Measurements from ENCODE around the gene LIMK1. TPM values are rescaled to one million over a fixed set of nuclear protein-coding genes. Genes with fewer than 3 reads are reported as not detected.

The LIMK1 gene
- total RNA-seq, 1 experiment from 2014 or later = 63.8 TPM

DNA sequence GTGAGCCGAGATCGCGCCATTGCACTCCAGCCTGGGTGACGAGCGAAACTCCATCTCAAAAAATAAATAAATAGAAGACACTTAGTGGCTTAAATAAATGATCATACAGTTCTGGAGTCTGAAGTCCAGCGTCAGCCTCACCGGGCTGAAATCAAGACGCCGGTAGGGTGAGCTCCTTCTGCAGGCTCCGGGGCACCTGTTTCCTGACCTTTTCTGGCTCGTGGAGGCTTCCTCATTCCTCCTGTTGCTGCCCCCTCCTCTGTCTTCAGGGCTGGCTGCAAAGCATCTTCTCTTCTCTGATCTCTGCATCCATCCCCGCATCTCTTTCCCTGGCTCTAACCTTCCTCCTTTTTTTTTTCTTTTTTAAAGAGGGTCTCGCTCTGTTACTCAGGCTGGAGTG lies 32.8 kb downstream of the LIMK1 start:
- Histone ChIP-seq H3K4me2 (ENCODE audit: insufficient read depth, insufficient read length, low read length) (no peak overlapping the region), H3K56ac (ENCODE audit: insufficient read length, low read depth, low read length) (no peak overlapping the region)
- TF ChIP-seq, protein P1, sequence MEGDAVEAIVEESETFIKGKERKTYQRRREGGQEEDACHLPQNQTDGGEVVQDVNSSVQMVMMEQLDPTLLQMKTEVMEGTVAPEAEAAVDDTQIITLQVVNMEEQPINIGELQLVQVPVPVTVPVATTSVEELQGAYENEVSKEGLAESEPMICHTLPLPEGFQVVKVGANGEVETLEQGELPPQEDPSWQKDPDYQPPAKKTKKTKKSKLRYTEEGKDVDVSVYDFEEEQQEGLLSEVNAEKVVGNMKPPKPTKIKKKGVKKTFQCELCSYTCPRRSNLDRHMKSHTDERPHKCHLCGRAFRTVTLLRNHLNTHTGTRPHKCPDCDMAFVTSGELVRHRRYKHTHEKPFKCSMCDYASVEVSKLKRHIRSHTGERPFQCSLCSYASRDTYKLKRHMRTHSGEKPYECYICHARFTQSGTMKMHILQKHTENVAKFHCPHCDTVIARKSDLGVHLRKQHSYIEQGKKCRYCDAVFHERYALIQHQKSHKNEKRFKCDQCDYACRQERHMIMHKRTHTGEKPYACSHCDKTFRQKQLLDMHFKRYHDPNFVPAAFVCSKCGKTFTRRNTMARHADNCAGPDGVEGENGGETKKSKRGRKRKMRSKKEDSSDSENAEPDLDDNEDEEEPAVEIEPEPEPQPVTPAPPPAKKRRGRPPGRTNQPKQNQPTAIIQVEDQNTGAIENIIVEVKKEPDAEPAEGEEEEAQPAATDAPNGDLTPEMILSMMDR (conservative IDR thresholded peaks at IDR 0.05) = no peak

More for the DNA sequence above, 32.8 kb downstream of the LIMK1 start:
- no peak overlapping the region for H3K4ac ChIP-seq (ENCODE audit: low read depth, low read length)
- no peak for DNase-seq
- Mint-ChIP-seq H3K27ac (no peak overlapping the region; a peak in 1 of 7 replicates), H3K4me3 (no peak overlapping the region), H3K9me3 (peaks cover 0 to 4% of the 10 kb centered on the region in 2 experiments; a peak in 1 of 5 replicates), H3K4me1 (peaks cover 3 to 7% of the 10 kb centered on the region in 2 experiments), H3K27me3 (ENCODE audit: low read depth) (no peaks in the 10 kb centered on the region), H3K36me3 (ENCODE audit: insufficient read depth in 1 of 3, low read depth in 3 of 3) (peaks cover 30 to 64% (median 45%) of the 10 kb centered on the region in 3 experiments; a peak in 6 of 7 replicates)
- H3K23ac ChIP-seq (ENCODE audit: insufficient read length, low read depth, low read length) = no peak overlapping the region
- no peak overlapping the region for H2AK5ac ChIP-seq (ENCODE audit: insufficient read length, low read length)
- no peak overlapping the region for H3K27ac ChIP-seq (ENCODE audit: insufficient read length, low read depth, low read length)
- H3K18ac ChIP-seq (ENCODE audit: insufficient read length, low read depth, low read length) = no peak overlapping the region
- no peak overlapping the region for H2BK120ac ChIP-seq (ENCODE audit: low read depth, low read length, poor library complexity, severe bottlenecking)
- no peak overlapping the region for H2BK12ac ChIP-seq (ENCODE audit: insufficient read length, low read depth, low read length)
- H4K5ac ChIP-seq (ENCODE audit: insufficient read length, low read depth, low read length) = no peak overlapping the region
- no peak overlapping the region for H2BK5ac ChIP-seq (ENCODE audit: insufficient read length, low read length)
- H3T11ph ChIP-seq (ENCODE audit: low read length) = no peak overlapping the region
- H3K27me3 ChIP-seq (ENCODE audit: insufficient read depth, low read length) = no peaks in the 10 kb centered on the region
- no peaks in the 10 kb centered on the region for H3K9me3 ChIP-seq (ENCODE audit: control insufficient read depth, low read depth, low read length)
- H3K14ac ChIP-seq (ENCODE audit: insufficient read depth, low read length) = no peak overlapping the region
- no peak overlapping the region for H2AFZ ChIP-seq (ENCODE audit: low read length)
- no peaks in the 10 kb centered on the region for H3K79me2 ChIP-seq (ENCODE audit: insufficient read depth, low read length)
- H4K8ac ChIP-seq (replicated peaks; ENCODE audit: insufficient read length, low read depth, low read length) = no peak overlapping the region
- H2BK15ac ChIP-seq (ENCODE audit: low read depth, low read length) = no peak overlapping the region
- no CpG with 5 or more reads among the region's 13 CpGs for WGBS (ENCODE audit: extremely low coverage, insufficient read length, low lambda C conversion rate)
- H3K79me1 ChIP-seq (ENCODE audit: insufficient read depth, low read depth, low read length, poor library complexity, severe bottlenecking) = no peaks in the 10 kb centered on the region
- H3K23me2 ChIP-seq (ENCODE audit: insufficient read length, low read depth, low read length, poor library complexity, severe bottlenecking) = no peaks in the 10 kb centered on the region
- no peaks in the 10 kb centered on the region for H3K4me1 ChIP-seq (ENCODE audit: insufficient read depth, low read length)
- H3K9ac ChIP-seq (ENCODE audit: extremely low read depth, insufficient read length, low read length) = no peak overlapping the region
- no peak overlapping the region for H4K91ac ChIP-seq (ENCODE audit: insufficient read length, low read depth, low read length)
- no peaks in the 10 kb centered on the region for H4K20me1 ChIP-seq (ENCODE audit: control insufficient read depth, insufficient read depth, insufficient read length)
- H2BK20ac ChIP-seq (ENCODE audit: low read depth, low read length, poor library complexity, severe bottlenecking) = no peak overlapping the region
